COR-L47 (cell line): ENCODE data around the gene EYS.
"Not testable (repeated sequence)": the region's sequence is repeated elsewhere in the genome, so short reads cannot be mapped to it uniquely, and the experiment has no call there.

Experiments
- DNase-seq: peaks from one replicate; lab custom pipeline; 2025; lab: John Stamatoyannopoulos, UW

EYS gene

DNA sequence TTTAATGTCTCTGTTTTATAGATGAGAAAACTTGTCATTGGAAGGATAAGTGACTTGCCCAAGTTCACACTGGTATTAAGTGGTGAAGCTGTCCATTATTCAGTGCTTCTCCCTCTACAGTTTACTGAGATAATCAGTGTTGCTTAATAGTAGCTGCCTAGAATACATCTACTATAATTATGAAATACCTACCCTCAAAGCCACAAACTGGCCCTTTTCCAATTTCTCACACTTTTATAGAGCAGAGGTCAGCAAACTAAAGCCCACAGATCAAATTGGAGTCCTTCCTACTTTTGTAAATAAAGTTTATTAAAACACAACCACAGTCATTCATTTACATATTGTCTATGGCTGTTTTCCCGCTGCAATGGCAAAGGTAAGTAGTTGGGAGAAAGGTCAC, 73.5 kb downstream of the EYS start:
- DNase-seq: no peak

GRCh38 chr6:65631711-65632110, 75.3 kb downstream of the EYS start:
- DNase-seq: no peak

GRCh38 chr6:65627434-65627999, 79.5 kb downstream of the EYS start:
- not testable (repeated sequence) for DNase-seq

- no peak for DNase-seq
Measured at GRCh38 chr6:65627015-65627414, 80.0 kb downstream of the EYS start.

GRCh38 chr6:65623566-65623965, 83.5 kb downstream of the EYS start:
- DNase-seq: no peak

GRCh38 chr6:65610746-65611145, 96.3 kb downstream of the EYS start:
- no peak for DNase-seq

GRCh38 chr6:65595540-65595939, 111.5 kb downstream of the EYS start:
- no peak for DNase-seq

GRCh38 chr6:65570340-65570739, 136.7 kb downstream of the EYS start:
- DNase-seq: no peak

- no peak for DNase-seq
Measured at GRCh38 chr6:65569505-65569904, 137.5 kb downstream of the EYS start.

GRCh38 chr6:65569056-65569455, 138.0 kb downstream of the EYS start:
- DNase-seq: not testable (repeated sequence)

DNA sequence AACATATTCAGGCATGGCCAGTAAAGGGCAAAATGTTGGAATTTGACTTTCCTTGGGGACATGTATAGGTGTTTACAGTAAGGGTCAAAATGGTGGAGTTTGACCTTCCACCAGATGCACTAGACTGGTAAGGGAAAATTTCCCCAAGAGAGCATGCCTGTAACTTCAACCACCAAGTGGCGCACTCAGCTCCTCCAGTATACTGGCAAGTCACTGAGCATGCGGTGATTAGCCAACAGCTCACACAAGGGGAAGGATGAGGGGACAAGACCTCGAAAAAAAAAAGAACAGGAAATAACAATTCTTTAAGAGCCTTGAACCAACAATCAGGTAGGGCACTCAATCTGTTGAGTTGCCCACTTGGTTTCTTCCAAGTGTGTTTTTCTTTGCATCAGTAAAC, 140.9 kb downstream of the EYS start:
- DNase-seq: no peak

- DNase-seq: no peak
Measured at GRCh38 chr6:65558071-65558470, 149.0 kb downstream of the EYS start.

GRCh38 chr6:65557224-65557623, 149.8 kb downstream of the EYS start:
- DNase-seq: peak; percentile 8

- no peak for DNase-seq
Measured at GRCh38 chr6:65546894-65547293, 160.1 kb downstream of the EYS start.

GRCh38 chr6:65545920-65546319, 161.1 kb downstream of the EYS start:
- no peak for DNase-seq

- no peak for DNase-seq
Measured at GRCh38 chr6:65538644-65539043, 168.4 kb downstream of the EYS start.

GRCh38 chr6:65537600-65537999, 169.4 kb downstream of the EYS start:
- no peak for DNase-seq

DNA sequence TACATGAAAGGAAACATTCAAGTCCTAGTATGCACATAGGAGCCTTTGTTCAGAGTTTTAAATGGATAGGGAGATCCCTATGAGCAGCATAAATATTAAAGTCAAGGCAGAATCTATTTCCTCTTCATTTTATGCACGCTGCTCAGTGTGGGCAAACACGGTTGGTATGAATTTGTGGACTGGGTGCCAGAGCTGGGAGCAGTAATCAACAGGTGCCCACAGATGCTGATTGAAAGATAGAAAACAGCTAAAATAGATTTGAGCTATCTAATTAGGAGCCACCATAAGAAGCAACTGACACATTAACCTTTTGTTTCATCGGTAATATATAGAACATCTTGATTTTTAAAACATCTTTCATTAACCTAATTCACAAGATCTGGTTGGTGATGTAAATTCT, 175.5 kb downstream of the EYS start:
- no peak for DNase-seq

- no peak for DNase-seq
Measured at GRCh38 chr6:65524232-65524631, 182.8 kb downstream of the EYS start.

DNA sequence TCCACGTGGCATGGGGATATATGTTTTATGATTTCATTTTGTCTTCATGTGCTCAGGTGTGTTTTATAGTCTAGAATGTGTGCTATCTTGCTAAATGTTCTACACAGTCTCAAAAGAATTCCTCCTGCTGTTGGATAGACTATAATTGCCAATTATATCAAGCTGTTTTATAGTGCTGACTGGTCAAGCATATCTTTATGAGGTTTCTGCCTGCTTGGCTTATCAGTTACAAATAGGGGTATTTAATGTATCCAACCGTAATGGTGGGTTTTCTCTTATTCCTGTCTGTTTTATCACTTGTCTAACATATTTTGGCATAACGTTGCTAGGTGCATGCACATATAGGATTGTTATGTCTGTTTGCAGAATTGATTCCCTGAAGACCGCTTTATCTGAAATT, 201.3 kb downstream of the EYS start:
- peak; percentile 1 for DNase-seq

DNA sequence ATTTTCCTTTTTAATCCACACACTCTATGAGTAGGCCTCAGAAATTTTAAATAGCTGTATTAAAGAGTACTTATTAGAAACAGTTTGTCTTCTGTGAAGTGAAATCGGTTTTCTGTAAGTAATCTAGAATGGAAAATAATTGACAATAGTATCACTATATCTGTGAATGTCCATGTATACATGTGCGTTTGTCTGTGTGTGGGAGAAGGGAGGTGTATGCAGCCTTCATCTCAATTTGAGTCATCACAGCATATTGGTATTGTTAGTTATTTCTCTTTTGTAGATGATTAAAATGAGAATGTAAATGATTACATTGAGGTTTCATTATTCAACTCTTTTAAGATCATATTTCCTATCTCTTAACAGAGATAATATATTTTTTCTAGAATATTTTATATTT, 206.0 kb downstream of the EYS start:
- no peak for DNase-seq

DNA sequence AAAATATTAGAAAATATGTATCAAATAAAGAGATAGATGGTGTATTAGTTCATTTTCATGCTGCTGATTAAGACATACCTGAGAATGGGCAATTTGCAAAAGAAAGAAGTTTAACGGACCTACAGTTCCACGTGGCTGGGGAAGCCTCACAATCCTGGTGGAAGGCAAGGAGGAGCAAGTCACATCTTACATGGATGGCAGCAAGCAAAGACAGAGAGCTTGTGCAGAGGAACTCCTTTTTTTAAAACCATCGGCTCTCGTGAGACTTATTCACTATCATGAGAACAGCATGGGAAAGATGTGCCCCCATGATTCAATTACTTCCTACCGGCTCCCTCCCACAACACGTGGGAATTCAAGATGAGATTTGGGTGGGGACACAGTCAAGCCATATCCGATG, 223.4 kb downstream of the EYS start:
- DNase-seq: not testable (repeated sequence)

DNA sequence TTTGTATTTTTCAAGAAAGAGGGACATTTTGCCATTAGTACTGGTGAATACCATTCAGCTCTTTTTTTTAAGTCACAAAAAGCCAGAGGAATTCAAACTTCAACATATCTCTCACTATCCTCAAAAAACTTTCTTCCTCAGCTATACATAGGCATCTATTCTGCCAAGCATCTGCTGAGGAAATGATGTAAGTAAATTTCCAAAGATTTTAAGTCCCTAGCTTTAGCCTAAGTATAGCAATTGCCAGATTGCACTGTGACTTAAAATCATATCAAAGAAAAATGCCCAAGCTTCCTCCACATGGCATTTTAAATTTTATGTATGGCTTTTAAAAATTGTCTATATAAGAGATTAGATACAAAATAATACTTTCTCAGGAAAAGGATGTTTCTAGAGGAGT, 237.4 kb downstream of the EYS start:
- DNase-seq: no peak

DNA sequence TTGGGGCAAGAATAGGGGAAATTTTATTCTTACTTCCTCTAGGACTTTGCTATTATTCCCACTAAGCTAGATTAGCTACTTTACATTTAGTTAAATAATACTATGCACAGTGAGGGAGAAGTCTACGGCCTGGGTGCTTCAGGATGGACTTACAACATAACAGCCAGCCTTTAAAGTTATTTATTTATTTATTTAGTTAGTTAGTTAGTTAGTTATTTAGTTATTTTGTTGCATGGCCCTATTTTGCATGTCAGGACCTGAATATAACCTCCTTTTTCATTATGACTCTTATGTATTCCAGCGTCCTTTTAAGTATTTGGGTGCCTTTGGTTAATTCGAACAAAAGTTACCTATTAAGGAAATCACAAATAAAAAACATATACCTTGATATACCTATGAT, 238.7 kb downstream of the EYS start:
- no peak for DNase-seq

GRCh38 chr6:65461121-65461520, 245.9 kb downstream of the EYS start:
- DNase-seq: no peak
